WI38 (cell line): ENCODE measurements around the gene CFAP100.

Experiments used
- H3K4me3 ChIP-seq: 2 replicates; pipeline ENCODE4 v1.5.1; 2011; ENCODE audit warnings: low read depth, mild to moderate bottlenecking, control low read depth, low read length
- TF ChIP-seq, protein P1 (sequence below): IDR thresholded peaks from 2 replicates; pipeline ENCODE4 v1.5.1; 2012; ENCODE audit warnings: low read depth, mild to moderate bottlenecking, control low read depth, low read length

Gene CFAP100

DNA sequence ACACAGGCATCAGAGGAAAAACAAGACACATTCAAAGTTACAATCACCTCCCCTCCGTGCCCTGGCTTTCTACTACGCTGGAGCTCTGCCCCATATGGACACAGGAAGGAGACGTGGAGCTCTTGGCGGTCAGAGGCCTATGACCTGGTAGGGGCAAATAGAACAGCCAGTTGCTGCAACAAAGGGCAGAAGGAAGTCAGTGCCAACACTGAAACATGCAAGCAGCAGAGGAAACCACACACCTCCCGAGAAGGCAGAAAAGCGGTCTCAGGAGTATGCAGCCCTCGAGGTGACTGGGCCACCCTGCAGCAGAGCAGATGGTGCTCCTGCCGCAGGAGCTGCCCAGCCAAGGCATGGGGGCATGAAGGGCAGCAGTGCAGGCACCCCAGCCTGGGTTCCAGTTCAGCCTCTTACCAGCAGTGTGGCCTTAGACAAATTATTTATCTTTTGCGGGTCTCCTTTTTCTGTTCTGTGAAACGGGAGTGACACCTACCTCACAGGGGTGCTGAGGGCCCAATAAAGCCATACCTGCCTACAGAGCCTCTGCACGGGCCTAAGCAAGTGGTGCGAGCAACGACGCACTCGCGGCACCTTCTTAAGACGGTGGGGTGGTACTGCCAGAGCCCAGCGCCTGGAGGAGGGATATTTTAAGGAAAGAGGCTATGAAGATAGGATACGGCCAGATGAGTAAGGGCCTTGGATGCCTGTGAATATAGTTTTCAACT, 72.3 kb downstream of the CFAP100 start:
- TF ChIP-seq, protein P1, sequence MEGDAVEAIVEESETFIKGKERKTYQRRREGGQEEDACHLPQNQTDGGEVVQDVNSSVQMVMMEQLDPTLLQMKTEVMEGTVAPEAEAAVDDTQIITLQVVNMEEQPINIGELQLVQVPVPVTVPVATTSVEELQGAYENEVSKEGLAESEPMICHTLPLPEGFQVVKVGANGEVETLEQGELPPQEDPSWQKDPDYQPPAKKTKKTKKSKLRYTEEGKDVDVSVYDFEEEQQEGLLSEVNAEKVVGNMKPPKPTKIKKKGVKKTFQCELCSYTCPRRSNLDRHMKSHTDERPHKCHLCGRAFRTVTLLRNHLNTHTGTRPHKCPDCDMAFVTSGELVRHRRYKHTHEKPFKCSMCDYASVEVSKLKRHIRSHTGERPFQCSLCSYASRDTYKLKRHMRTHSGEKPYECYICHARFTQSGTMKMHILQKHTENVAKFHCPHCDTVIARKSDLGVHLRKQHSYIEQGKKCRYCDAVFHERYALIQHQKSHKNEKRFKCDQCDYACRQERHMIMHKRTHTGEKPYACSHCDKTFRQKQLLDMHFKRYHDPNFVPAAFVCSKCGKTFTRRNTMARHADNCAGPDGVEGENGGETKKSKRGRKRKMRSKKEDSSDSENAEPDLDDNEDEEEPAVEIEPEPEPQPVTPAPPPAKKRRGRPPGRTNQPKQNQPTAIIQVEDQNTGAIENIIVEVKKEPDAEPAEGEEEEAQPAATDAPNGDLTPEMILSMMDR, result no peak
- no peak overlapping the region for H3K4me3 ChIP-seq

DNA sequence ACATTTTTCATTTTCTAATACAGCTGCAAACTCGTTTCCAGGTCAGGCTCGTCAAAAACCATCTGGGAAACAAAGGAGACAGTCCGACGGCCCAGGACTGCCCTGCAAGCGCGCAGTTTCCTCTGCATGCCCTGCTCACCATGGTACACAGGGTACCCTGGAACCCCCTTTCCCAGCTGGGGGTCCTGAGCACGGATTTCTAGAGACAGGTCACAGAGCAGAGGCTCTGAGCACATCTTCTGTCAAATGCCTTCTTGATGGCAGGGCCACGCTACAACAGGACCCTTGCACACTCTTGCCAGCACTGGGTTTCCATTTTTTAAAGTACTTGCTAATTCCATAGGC, 72.9 kb downstream of the CFAP100 start:
- H3K4me3 ChIP-seq, result no peak overlapping the region
- TF ChIP-seq, protein P1, result no peak

DNA sequence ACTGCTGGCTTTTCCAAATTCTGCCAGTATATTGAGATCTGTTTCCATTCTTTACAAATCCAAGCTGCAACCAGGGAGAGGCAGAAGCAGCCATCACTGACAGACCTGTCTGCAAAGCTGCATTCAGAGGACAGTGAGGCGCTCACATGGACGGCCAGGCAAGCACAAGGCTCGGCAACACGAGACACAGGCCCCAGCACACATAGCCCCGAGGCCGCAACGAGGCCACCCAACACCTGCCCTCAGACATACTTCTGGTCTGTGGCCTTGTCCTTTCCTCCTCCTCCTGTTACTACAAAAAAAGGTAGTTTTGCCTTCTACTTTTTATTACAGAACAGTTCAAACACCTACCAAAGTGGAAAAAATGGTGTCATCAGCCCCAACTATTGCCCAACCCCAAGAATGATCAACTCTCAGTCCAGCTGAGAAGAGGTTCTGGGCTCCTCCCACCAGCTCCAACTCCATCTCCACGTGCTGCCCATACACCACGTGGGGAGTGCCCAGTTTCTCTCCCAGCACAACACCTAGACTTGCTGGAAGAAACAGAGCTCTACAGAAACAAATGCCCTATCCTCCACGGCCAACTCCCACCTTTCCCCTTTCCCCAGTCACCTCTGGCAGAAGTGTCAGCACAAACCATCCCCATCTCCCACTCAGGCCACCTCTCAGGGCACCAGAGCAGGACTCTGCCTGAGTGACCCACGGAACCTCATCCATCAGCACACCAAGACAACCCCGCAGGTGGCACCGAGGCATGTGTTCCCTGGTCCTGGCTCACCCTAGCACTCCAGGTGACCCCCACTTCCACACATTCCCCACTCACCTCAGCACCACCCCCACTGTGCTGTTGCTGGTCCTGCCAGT, 73.6 kb downstream of the CFAP100 start:
- TF ChIP-seq, protein P1, result no peak
- H3K4me3 ChIP-seq, result no peak overlapping the region

DNA sequence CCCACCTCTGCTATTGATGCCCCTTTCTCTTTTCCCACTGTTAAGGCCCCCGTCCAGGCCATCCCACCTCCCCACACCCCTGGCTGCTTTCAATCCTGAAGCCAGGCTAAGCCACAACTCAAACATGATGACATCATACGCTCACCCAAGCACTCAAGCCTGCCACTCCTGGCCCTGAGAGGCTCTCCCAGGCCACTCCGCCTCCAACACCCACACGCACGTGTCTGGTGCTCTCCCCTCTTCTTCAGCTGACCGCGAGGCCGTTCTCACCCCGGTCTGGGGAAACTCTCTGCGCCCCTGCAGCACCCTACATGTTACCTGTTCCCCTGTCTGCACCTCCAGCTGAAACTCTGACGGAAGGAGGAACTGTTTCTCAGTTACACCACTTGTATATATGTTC, 74.8 kb downstream of the CFAP100 start:
- no peak overlapping the region for H3K4me3 ChIP-seq
- TF ChIP-seq, protein P1, result no peak

DNA sequence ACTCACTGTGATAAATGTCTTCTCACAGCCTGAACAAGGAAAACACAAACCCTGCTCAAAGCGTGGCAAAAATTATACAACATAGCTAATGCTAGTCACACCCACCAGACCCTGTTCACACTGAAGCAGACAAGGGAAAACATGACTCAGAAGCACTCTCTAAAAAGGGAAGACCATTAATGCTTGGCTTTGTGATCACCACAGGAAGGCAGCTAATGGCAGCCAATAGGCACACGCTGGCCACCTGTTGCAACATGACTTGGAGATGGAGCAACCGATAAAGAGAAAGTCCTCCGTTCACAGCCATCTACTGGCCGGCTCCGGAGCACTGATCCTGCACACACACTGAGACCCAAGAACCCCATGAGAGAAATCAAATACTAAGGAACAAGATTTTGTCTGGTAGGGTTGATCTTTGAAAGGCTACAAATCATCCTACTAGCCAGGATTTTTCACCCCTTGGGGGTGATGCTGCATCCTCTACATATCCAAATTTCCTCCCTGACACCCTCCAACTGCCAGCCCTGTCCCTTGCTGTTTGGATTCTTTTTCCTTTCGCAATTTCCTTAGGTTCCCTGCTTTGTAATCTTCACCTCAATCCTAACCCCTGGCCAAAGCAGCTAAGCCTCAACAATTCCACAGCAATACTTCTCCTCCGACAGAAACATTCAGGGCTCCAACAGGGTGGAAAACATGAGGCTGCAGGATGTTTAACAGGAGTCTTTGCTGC, 77.7 kb downstream of the CFAP100 start:
- H3K4me3 ChIP-seq, result 0 out of 2 replicates have a peak overlapping the region, but pooled peaks have one; percentile 8
- TF ChIP-seq, protein P1, result no peak

DNA sequence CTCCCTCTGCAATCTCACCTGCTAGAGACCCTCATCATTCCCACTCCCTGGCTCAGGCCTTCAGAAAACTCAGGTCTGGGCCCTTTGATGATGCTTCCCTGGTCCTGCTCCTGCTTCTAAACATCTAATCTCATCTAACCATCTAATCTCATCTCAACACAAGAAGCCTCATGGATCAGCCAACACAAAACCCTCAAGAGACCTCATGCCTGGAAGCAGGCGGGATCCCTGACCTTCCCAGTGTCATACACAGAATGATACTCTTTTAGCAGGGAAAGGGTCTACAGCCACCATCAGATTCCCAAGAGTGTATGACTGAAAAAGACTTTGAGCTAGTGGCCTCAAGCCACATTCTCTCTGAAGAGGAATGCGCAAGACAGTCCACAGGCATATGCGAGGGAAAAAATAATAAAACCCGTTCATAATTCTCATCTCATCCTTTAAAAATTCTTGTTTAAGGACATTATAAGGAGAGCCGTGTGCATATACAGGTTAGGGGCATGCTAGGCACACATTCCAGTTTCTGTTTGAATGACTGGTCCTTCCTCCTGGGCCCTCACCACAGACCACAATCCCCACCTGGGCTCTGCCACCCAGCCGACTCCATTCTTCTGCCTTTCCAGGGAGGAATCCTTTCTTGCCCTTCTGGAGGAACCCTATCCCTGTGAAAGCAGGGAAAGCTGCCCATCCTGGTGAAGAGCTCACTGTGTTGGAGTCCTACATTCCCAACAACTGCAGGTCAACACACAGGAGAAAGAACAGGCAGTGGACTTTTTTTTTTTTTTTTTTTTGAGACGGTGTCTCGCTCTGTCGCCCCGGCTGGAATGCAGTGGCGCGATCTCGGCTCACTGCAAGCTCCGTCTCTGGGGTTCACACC, 78.8 kb downstream of the CFAP100 start:
- TF ChIP-seq, protein P1, result no peak
- H3K4me3 ChIP-seq, result no peak overlapping the region
